HepG2 (cell line): Measurements from ENCODE around the gene PTCH1. TPM values are rescaled to one million over a fixed set of nuclear protein-coding genes. Genes with fewer than 3 reads are reported as not detected.
A peak's percentile ranks its signal among the peaks of the same experiment; 100 is the strongest.

Experiments used
- ATF1 ChIP-seq: IDR thresholded peaks from 2 replicates; pipeline ENCODE4 v1.6.1; 2016; ENCODE audit warnings: mild to moderate bottlenecking, control low read depth
- DPF2 ChIP-seq: sonication (generic); formaldehyde crosslinking; IDR thresholded peaks from 2 replicates; pipeline ENCODE4 v1.4.0; 2020; ENCODE audit warnings: mild to moderate bottlenecking, low read depth, missing genetic modification reagents, borderline replicate concordance
- FOXA3 ChIP-seq: IDR thresholded peaks from 2 replicates; pipeline ENCODE4 v1.6.1; 2016; ENCODE audit warnings: missing genetic modification reagents, missing compliant biosample characterization
- HDAC6 ChIP-seq: fragments of 200-600 bp; sonication (generic); IDR thresholded peaks from 2 replicates; pipeline ENCODE4 v1.7.0; 2017; ENCODE audit warnings: mild to moderate bottlenecking, antibody characterized with exemption, low read length, low read depth
- IRX3 ChIP-seq: sonication (generic); formaldehyde crosslinking; IDR thresholded peaks from 2 replicates; pipeline ENCODE4 v1.8.1; 2023; ENCODE audit warnings: mild to moderate bottlenecking, low read depth, missing genetic modification reagents, borderline replicate concordance
- KLF9 ChIP-seq: IDR thresholded peaks from 2 replicates; pipeline ENCODE4 v1.6.1; 2016; ENCODE audit warnings: low read depth
- MEIS2 ChIP-seq: sonication (generic); formaldehyde crosslinking; IDR thresholded peaks from 2 replicates; pipeline ENCODE4 v1.9.0; 2021; ENCODE audit warnings: mild to moderate bottlenecking, missing genetic modification reagents
- NCOA2 ChIP-seq: sonication (generic); formaldehyde crosslinking; IDR thresholded peaks from 2 replicates; pipeline ENCODE4 v1.8.0; 2022; ENCODE audit warnings: inconsistent platforms
- NFIB ChIP-seq: sonication (generic); formaldehyde crosslinking; IDR thresholded peaks from 2 replicates; pipeline ENCODE4 v1.9.0; 2021; ENCODE audit warnings: missing genetic modification reagents, mild to moderate bottlenecking, borderline replicate concordance
- NFYC ChIP-seq: IDR thresholded peaks from 2 replicates; pipeline ENCODE4 v1.6.1; 2016; ENCODE audit warnings: missing genetic modification reagents, missing compliant biosample characterization
- NRL ChIP-seq: sonication (generic); formaldehyde crosslinking; IDR thresholded peaks from 2 replicates; pipeline ENCODE4 v1.5.0; 2020; ENCODE audit warnings: missing genetic modification reagents, mild to moderate bottlenecking, moderate library complexity, borderline replicate concordance
- POGZ ChIP-seq: sonication (generic); formaldehyde crosslinking; IDR thresholded peaks from 2 replicates; pipeline ENCODE4 v1.4.0; 2020; ENCODE audit warnings: mild to moderate bottlenecking, missing genetic modification reagents
- PPARG ChIP-seq: conservative IDR thresholded peaks from 2 replicates; pipeline ENCODE4 v1.6.1; 2016; ENCODE audit warnings: missing biosample characterization, missing genetic modification reagents
- RFX1 ChIP-seq: fragments of 450-650 bp; IDR thresholded peaks from 2 replicates; pipeline ENCODE4 v1.6.1; 2017
- SALL1 ChIP-seq: sonication (generic); formaldehyde crosslinking; IDR thresholded peaks from 2 replicates; pipeline ENCODE4 v1.8.0; 2022; ENCODE audit warnings: mild to moderate bottlenecking, missing genetic modification reagents
- ZNF326 ChIP-seq: sonication (generic); formaldehyde crosslinking; IDR thresholded peaks from 2 replicates; pipeline ENCODE4 v1.4.0; 2020; ENCODE audit warnings: missing genetic modification reagents, borderline replicate concordance
- ZNF737 ChIP-seq: sonication (generic); formaldehyde crosslinking; IDR thresholded peaks from 2 replicates; pipeline ENCODE4 v1.5.0; 2020; ENCODE audit warnings: missing genetic modification reagents, mild to moderate bottlenecking, borderline replicate concordance
- polyA plus RNA-seq, 8 experiments: library from polyadenylated mRNA; depleted of rRNA in 3 of 8; stranded (reverse) in 7 of 8; unstranded in 1 of 8; fragments of >200 nt; fragmentation: Illumina TruSeq in 4 of 8; extraction: Trizol in 4 of 8; gene quantifications; 2 replicates each; pipeline versions ENCODE4 v1.2.1 to v1.2.3, GENCODE V29; 2011 to 2016; ENCODE audit warnings: low read depth in 4 of 8, missing spikeins in 1 of 8, mixed read lengths in 1 of 8; ENCODE audit not compliant: insufficient read depth in 1 of 8
- total RNA-seq, 5 experiments: library from RNA; depleted of rRNA; stranded (reverse); fragments of >200 nt; fragmentation: Illumina TruSeq; extraction: Trizol; gene quantifications; 2 replicates each; pipeline ENCODE4 v1.2.3, GENCODE V29; 2016; ENCODE audit warnings: low read depth in 1 of 5
- TF ChIP-seq, protein P1 (sequence below): sonication (generic); formaldehyde crosslinking; conservative IDR thresholded peaks from 2 replicates; pipeline ENCODE4 v1.8.0; 2022; ENCODE audit warnings: missing genetic modification reagents
- TF ChIP-seq, protein P2 (sequence below): sonication (generic); formaldehyde crosslinking; IDR thresholded peaks from 2 replicates; pipeline ENCODE4 v1.4.0; 2020; ENCODE audit warnings: missing genetic modification reagents
- TF ChIP-seq, protein P3 (sequence below): sonication (generic); formaldehyde crosslinking; IDR thresholded peaks from 2 replicates; pipeline ENCODE4 v1.9.0; 2021; ENCODE audit warnings: missing genetic modification reagents, borderline replicate concordance

PTCH1 gene
- total and polyA plus RNA-seq, 2 of the 13 experiments (the other 11 are each of a cell fraction or from before 2014, with no cell fraction given): 2.8 to 3.9 TPM

DNA sequence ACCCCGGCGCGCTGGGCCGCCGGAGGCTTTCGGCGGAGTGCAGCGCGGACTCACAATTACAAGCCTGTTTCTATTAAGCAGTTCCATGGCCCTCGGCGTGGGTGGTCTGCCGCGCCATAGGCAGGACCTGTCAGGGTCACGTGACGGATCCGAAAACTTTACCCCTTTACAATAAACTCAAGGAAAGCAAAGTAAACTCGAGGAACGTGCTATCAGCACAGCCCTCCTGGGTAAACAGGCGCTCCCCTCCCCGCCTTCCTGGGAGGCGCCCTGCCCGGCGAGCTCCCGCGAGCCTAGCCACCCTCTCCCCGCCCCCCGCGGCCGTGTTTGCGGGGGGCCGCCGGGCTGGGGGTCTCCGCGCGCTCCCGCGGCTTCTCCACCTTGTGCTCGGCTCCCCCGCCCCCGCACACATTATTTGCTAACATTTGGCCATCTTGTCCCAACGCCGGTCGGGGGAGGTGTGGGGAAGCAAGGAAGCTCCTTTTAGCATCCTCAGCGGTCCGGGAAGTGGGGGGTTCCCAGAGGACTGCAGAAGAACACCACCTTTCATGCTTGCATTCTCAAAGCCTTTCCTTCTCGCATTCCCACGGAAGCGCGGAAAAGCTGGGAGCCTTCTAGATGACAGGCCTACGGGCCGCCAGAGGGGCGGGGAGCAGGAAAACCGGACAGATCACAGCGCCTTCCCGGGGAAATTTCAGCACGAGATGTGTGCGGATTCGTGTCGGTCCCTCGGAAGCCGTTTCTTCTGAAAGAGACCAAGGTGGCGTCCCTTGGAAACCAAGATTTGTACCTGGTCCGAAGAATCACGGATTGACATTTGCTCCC lies at the start of gene PTCH1 (continued):
- TF ChIP-seq NRL (CRISPR knock-in tag): no peak
- TF ChIP-seq HDAC6: no peak
- no peak for TF ChIP-seq ZNF326 (CRISPR knock-in tag)
- no peak for TF ChIP-seq POGZ (CRISPR knock-in tag)
- TF ChIP-seq SALL1 (CRISPR knock-in tag): no peak
- no peak for TF ChIP-seq NCOA2
- TF ChIP-seq, protein P1, sequence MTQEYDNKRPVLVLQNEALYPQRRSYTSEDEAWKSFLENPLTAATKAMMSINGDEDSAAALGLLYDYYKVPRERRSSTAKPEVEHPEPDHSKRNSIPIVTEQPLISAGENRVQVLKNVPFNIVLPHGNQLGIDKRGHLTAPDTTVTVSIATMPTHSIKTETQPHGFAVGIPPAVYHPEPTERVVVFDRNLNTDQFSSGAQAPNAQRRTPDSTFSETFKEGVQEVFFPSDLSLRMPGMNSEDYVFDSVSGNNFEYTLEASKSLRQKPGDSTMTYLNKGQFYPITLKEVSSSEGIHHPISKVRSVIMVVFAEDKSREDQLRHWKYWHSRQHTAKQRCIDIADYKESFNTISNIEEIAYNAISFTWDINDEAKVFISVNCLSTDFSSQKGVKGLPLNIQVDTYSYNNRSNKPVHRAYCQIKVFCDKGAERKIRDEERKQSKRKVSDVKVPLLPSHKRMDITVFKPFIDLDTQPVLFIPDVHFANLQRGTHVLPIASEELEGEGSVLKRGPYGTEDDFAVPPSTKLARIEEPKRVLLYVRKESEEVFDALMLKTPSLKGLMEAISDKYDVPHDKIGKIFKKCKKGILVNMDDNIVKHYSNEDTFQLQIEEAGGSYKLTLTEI (CRISPR knock-in tag): no peak
- TF ChIP-seq ZNF737 (CRISPR knock-in tag): no peak
- no peak for TF ChIP-seq KLF9 (CRISPR knock-in tag)
- TF ChIP-seq IRX3 (CRISPR knock-in tag): no peak
- TF ChIP-seq NFYC: no peak
- TF ChIP-seq PPARG (CRISPR knock-in tag): no peak
- no peak for TF ChIP-seq MEIS2 (CRISPR knock-in tag)
- TF ChIP-seq FOXA3 (CRISPR knock-in tag): peak; percentile 57; the same call in 1 of the 2 replicates
- TF ChIP-seq DPF2 (CRISPR knock-in tag): no peak
- no peak for TF ChIP-seq RFX1
- no peak for TF ChIP-seq NFIB (CRISPR knock-in tag)
- TF ChIP-seq, protein P2, sequence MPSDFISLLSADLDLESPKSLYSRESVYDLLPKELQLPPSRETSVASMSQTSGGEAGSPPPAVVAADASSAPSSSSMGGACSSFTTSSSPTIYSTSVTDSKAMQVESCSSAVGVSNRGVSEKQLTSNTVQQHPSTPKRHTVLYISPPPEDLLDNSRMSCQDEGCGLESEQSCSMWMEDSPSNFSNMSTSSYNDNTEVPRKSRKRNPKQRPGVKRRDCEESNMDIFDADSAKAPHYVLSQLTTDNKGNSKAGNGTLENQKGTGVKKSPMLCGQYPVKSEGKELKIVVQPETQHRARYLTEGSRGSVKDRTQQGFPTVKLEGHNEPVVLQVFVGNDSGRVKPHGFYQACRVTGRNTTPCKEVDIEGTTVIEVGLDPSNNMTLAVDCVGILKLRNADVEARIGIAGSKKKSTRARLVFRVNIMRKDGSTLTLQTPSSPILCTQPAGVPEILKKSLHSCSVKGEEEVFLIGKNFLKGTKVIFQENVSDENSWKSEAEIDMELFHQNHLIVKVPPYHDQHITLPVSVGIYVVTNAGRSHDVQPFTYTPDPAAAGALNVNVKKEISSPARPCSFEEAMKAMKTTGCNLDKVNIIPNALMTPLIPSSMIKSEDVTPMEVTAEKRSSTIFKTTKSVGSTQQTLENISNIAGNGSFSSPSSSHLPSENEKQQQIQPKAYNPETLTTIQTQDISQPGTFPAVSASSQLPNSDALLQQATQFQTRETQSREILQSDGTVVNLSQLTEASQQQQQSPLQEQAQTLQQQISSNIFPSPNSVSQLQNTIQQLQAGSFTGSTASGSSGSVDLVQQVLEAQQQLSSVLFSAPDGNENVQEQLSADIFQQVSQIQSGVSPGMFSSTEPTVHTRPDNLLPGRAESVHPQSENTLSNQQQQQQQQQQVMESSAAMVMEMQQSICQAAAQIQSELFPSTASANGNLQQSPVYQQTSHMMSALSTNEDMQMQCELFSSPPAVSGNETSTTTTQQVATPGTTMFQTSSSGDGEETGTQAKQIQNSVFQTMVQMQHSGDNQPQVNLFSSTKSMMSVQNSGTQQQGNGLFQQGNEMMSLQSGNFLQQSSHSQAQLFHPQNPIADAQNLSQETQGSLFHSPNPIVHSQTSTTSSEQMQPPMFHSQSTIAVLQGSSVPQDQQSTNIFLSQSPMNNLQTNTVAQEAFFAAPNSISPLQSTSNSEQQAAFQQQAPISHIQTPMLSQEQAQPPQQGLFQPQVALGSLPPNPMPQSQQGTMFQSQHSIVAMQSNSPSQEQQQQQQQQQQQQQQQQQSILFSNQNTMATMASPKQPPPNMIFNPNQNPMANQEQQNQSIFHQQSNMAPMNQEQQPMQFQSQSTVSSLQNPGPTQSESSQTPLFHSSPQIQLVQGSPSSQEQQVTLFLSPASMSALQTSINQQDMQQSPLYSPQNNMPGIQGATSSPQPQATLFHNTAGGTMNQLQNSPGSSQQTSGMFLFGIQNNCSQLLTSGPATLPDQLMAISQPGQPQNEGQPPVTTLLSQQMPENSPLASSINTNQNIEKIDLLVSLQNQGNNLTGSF (CRISPR knock-in tag): no peak
- TF ChIP-seq, protein P3, sequence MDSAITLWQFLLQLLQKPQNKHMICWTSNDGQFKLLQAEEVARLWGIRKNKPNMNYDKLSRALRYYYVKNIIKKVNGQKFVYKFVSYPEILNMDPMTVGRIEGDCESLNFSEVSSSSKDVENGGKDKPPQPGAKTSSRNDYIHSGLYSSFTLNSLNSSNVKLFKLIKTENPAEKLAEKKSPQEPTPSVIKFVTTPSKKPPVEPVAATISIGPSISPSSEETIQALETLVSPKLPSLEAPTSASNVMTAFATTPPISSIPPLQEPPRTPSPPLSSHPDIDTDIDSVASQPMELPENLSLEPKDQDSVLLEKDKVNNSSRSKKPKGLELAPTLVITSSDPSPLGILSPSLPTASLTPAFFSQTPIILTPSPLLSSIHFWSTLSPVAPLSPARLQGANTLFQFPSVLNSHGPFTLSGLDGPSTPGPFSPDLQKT (CRISPR knock-in tag): no peak
- TF ChIP-seq ATF1 (CRISPR knock-in tag): no peak
